ENCODE results near the gene OR1B1.

OR1B1 gene

DNA sequence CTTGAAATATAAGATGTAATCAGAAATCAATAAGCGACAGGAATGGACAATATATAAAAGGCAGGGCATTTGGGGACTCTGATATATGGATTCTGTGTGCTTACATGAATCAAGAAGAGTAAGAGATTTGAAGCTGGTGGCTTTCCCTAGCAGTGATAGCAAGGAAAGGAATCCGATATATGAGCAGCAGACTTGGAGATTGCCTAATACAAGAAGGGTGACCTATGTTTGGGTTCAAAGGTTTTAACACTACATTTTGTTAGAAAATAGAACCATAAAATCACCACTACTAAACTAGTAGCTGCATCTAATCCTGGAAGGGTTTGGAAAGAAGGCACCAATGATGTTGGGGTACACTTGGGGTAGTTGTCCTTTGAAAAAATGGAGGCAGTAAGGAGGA, 15.1 kb upstream of the OR1B1 start:
- H3K4me2 ChIP-seq (ENCODE audit: low read depth, low read length, poor library complexity, severe bottlenecking), result no peak overlapping the region
- H3K4me3 ChIP-seq (ENCODE audit: low read length, poor library complexity, severe bottlenecking), result no peak overlapping the region
- H3K4me1 ChIP-seq (ENCODE audit: insufficient read depth, low read length, poor library complexity, severe bottlenecking), result no peaks in the 10 kb centered on the region
- no peaks in the 10 kb centered on the region for H3K27me3 ChIP-seq (ENCODE audit: insufficient read depth, low read length, poor library complexity, severe bottlenecking)
- H3K36me3 ChIP-seq (ENCODE audit: insufficient read depth, low read length), result no peaks in the 10 kb centered on the region
- no peaks in the 10 kb centered on the region for H3K9me2 ChIP-seq (replicated peaks; ENCODE audit: low read depth, low read length)
- H4K20me1 ChIP-seq (ENCODE audit: insufficient read depth, low read length, poor library complexity, severe bottlenecking), result no peaks in the 10 kb centered on the region
- no peaks in the 10 kb centered on the region for H3F3A ChIP-seq (ENCODE audit: low read depth)
- H3K79me2 ChIP-seq (ENCODE audit: insufficient read depth, low read length), result no peaks in the 10 kb centered on the region
- H3K9ac ChIP-seq (ENCODE audit: low read depth, low read length, poor library complexity, severe bottlenecking), result no peak overlapping the region
- H3K9me3 ChIP-seq (ENCODE audit: insufficient read depth, low read depth, low read length), result no peaks in the 10 kb centered on the region; the same call in 1 of the 2 replicates
- TF ChIP-seq, protein P1, sequence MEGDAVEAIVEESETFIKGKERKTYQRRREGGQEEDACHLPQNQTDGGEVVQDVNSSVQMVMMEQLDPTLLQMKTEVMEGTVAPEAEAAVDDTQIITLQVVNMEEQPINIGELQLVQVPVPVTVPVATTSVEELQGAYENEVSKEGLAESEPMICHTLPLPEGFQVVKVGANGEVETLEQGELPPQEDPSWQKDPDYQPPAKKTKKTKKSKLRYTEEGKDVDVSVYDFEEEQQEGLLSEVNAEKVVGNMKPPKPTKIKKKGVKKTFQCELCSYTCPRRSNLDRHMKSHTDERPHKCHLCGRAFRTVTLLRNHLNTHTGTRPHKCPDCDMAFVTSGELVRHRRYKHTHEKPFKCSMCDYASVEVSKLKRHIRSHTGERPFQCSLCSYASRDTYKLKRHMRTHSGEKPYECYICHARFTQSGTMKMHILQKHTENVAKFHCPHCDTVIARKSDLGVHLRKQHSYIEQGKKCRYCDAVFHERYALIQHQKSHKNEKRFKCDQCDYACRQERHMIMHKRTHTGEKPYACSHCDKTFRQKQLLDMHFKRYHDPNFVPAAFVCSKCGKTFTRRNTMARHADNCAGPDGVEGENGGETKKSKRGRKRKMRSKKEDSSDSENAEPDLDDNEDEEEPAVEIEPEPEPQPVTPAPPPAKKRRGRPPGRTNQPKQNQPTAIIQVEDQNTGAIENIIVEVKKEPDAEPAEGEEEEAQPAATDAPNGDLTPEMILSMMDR (conservative IDR thresholded peaks at IDR 0.05; ENCODE audit: low read length), result no peak
- TF ChIP-seq EZH2phosphoT487 (IDR thresholded peaks at IDR 0.05; ENCODE audit: borderline replicate concordance), result no peak
- H2AFZ ChIP-seq (ENCODE audit: low read length), result no peak overlapping the region

DNA sequence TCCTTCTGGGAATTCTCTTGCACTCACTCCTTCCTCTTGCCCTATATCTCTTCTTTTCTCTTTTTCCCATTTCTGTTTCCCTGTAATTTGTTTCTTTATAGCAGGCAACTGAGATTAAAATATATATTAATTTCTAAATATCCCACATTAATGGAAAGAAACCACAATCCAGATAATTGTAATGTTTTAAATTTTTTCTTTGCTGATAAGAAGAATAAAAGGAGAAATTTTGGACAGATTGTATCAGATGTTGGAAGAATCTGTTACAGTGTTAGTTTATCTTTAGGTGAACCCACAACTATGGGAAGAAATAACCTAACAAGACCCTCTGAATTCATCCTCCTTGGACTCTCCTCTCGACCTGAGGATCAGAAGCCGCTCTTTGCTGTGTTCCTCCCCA, 4.0 kb upstream of the OR1B1 start, which contains the start of gene OR1L1:
Gene OR1L1 (plus strand): TSS at position 301 of the 400 bp plus-strand sequence. CDS start 0 bp downstream, at position 301.
- H3K4me1 ChIP-seq (ENCODE audit: insufficient read depth, low read length, poor library complexity, severe bottlenecking), result no peaks in the 10 kb centered on the region
- H3K9ac ChIP-seq (ENCODE audit: low read depth, low read length, poor library complexity, severe bottlenecking), result no peak within 1 kb of the TSS
- H3K4me3 ChIP-seq (ENCODE audit: low read length, poor library complexity, severe bottlenecking), result no peak within 1 kb of the TSS
- no peaks in the 10 kb centered on the region for H4K20me1 ChIP-seq (ENCODE audit: insufficient read depth, low read length, poor library complexity, severe bottlenecking)
- no peak for TF ChIP-seq EZH2phosphoT487 (IDR thresholded peaks at IDR 0.05; ENCODE audit: borderline replicate concordance)
- TF ChIP-seq, protein P1 (conservative IDR thresholded peaks at IDR 0.05; ENCODE audit: low read length), result no peak
- H3K4me2 ChIP-seq (ENCODE audit: low read depth, low read length, poor library complexity, severe bottlenecking), result no peak within 1 kb of the TSS
- no peaks in the 10 kb centered on the region for H3K9me3 ChIP-seq (ENCODE audit: insufficient read depth, low read depth, low read length)
- H3K27me3 ChIP-seq (ENCODE audit: insufficient read depth, low read length, poor library complexity, severe bottlenecking), result no peaks in the 10 kb centered on the region
- no peaks in the 10 kb centered on the region for H3K36me3 ChIP-seq (ENCODE audit: insufficient read depth, low read length)
- no peaks in the 10 kb centered on the region for H3K9me2 ChIP-seq (replicated peaks; ENCODE audit: low read depth, low read length)
- H3K79me2 ChIP-seq (ENCODE audit: insufficient read depth, low read length), result no peaks in the 10 kb centered on the region
- no peaks in the 10 kb centered on the region for H3F3A ChIP-seq (ENCODE audit: low read depth)
- no peak within 1 kb of the TSS for H2AFZ ChIP-seq (ENCODE audit: low read length)

DNA sequence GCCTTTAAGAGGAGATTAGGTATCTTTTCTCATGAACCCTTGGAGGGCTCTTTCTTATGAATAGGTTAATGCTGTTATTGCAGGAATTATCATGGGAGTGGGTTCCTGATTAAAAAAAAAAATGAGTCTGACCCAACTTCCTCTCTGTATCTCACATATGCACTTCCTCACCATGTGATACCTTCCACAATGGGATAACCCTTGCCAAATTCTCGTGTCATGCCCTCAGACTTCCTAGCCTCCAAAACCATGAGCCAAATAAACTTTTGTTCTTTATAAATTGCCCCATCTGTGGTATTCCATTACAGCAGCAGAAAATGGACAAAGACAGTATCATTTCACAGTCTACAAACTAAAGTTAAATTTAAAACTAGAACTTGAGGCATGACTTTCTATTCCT, 1.0 kb downstream of the OR1B1 start:
- no peaks in the 10 kb centered on the region for H3K9me3 ChIP-seq (ENCODE audit: insufficient read depth, low read depth, low read length)
- H3K9me2 ChIP-seq (replicated peaks; ENCODE audit: low read depth, low read length), result no peaks in the 10 kb centered on the region; the same call in 1 of the 2 replicates
- H3K4me2 ChIP-seq (ENCODE audit: low read depth, low read length, poor library complexity, severe bottlenecking), result no peak overlapping the region
- TF ChIP-seq, protein P1 (conservative IDR thresholded peaks at IDR 0.05; ENCODE audit: low read length), result no peak
- TF ChIP-seq EZH2phosphoT487 (IDR thresholded peaks at IDR 0.05; ENCODE audit: borderline replicate concordance), result no peak
- no peaks in the 10 kb centered on the region for H4K20me1 ChIP-seq (ENCODE audit: insufficient read depth, low read length, poor library complexity, severe bottlenecking)
- H3F3A ChIP-seq (ENCODE audit: low read depth), result no peaks in the 10 kb centered on the region
- no peak overlapping the region for H3K4me3 ChIP-seq (ENCODE audit: low read length, poor library complexity, severe bottlenecking)
- no peaks in the 10 kb centered on the region for H3K36me3 ChIP-seq (ENCODE audit: insufficient read depth, low read length)
- H3K79me2 ChIP-seq (ENCODE audit: insufficient read depth, low read length), result no peaks in the 10 kb centered on the region
- H3K4me1 ChIP-seq (ENCODE audit: insufficient read depth, low read length, poor library complexity, severe bottlenecking), result no peaks in the 10 kb centered on the region
- no peaks in the 10 kb centered on the region for H3K27me3 ChIP-seq (ENCODE audit: insufficient read depth, low read length, poor library complexity, severe bottlenecking)
- no peak overlapping the region for H3K9ac ChIP-seq (ENCODE audit: low read depth, low read length, poor library complexity, severe bottlenecking)
- no peak overlapping the region for H2AFZ ChIP-seq (ENCODE audit: low read length)

Data from Loucy (cell line).